ENCODE measurements around the gene PKD1L1. TPM values are rescaled to one million over a fixed set of nuclear protein-coding genes. Genes with fewer than 3 reads are reported as not detected.
A peak's percentile ranks its signal among the peaks of the same experiment; 100 is the strongest.

The PKD1L1 gene
- total RNA-seq, 4 donors from 2014 or later = 0.44 to 8.4 (median 0.82) TPM

DNA sequence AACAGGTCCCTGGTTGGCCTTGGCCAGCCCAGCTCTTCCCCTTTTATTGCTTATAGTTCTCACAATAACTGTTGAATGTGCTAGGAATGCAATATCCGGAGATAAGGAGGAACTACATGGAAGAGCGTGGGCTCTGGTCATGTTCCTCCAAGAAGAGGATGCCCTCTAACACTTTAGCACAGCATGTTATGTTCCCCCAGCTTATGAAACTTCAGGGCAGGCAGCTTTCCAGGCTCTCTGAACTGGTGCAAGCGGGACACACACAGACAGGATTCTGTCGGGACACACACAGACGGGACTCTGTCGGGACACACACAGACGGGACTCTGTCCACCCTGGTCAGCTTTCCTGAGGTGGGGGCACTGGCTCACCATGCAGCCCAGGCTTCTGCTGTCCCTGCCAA lies 141.6 kb downstream of the PKD1L1 start:
- TF ChIP-seq EP300 (IDR thresholded peaks at IDR 0.05) (peak; percentile 69 to 85), CTCF (IDR thresholded peaks at IDR 0.05) (no peak)
- DNase-seq (ENCODE audit: low spot score in 2 of 2) = peak; percentile 28 to 77
- Histone ChIP-seq H3K36me3 (no peaks in the 10 kb centered on the region), H3K4me1 (peaks cover 0 to 24% (median 4%) of the 10 kb centered on the region in 4 donors), H3K27ac (peak overlapping the region in 3 of 4 donors; percentile 19 to 75 (median 44)), H3K9me3 (no peaks in the 10 kb centered on the region), H3K4me3 (peak overlapping the region in 1 of 4 donors; percentile 34), H3K27me3 (no peaks in the 10 kb centered on the region)
- WGBS, 2 donors = 26 to 46% methylated on average over 3 to 7 of the region's 7 CpGs

GRCh38 chr7:47804767-47805545 lies 143.3 kb downstream of the PKD1L1 start:
- TF ChIP-seq EP300 (IDR thresholded peaks at IDR 0.05) = no peak
- no peak for TF ChIP-seq POLR2A (IDR thresholded peaks at IDR 0.05)
- no peak for TF ChIP-seq CTCF (IDR thresholded peaks at IDR 0.05)
- WGBS, 2 donors = 85 to 91% methylated on average over 6 of the region's 6 CpGs
- no peak overlapping the region for H3K4me3 ChIP-seq

DNA sequence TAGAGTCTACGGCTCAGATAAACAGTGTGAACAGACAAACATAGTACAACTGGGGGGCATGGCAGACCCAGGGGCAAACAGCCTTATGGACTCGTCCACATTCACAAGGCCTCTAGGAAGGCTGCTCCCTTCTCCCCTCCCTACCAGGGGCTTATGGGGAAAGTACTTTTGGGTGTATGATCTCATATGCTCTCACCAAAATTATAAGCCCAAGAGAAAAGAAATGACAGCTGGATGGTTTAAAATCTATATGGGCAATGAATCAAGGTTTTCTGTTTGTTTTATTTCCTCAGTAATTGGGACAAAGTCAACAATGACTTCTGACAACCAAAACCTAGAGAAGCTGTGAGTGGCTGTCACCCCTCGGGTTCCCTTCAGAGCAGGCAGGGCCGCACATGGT lies 144.4 kb downstream of the PKD1L1 start:
- H3K9me3 ChIP-seq = no peaks in the 10 kb centered on the region
- H3K4me3 ChIP-seq = no peak overlapping the region
- WGBS, 2 donors = 90 to 96% methylated on average over 4 of the region's 4 CpGs
- no peak overlapping the region for H3K27ac ChIP-seq
- no peak for DNase-seq (ENCODE audit: low spot score in 2 of 2)
- no peaks in the 10 kb centered on the region for H3K27me3 ChIP-seq
- TF ChIP-seq CTCF (IDR thresholded peaks at IDR 0.05) (no peak), EP300 (IDR thresholded peaks at IDR 0.05) (no peak), POLR2A (IDR thresholded peaks at IDR 0.05) (no peak)
- peaks cover 0 to 24% (median 4%) of the 10 kb centered on the region in 4 donors for H3K4me1 ChIP-seq
- H3K36me3 ChIP-seq = no peaks in the 10 kb centered on the region

More at GRCh38 chr7:47804767-47805545, 143.3 kb downstream of the PKD1L1 start:
- peaks cover 0 to 24% (median 4%) of the 10 kb centered on the region in 4 donors for H3K4me1 ChIP-seq
- H3K36me3 ChIP-seq = no peaks in the 10 kb centered on the region
- H3K27ac ChIP-seq = no peak overlapping the region
- H3K27me3 ChIP-seq = no peaks in the 10 kb centered on the region
- DNase-seq (ENCODE audit: low spot score in 2 of 2) = no peak
- no peaks in the 10 kb centered on the region for H3K9me3 ChIP-seq

DNA sequence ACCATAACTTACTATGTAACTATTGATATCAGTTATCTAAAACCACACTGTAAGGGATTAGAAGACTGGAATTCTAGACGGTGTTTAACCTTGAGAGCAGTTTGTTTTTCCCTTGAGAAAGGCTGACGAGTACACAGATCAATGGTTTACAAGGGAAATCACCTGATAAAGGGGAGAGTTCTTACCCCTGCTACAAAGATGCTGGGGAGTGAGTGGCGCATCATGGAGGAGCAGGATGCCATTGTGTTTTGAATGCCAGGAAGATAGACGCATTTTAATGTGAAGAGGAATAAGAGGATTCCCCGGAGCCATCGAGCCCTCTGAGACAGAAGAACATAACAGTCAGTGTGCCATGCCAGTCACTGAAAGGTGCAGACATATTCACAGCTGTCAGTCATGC lies 145.2 kb downstream of the PKD1L1 start:
- 84% methylated on average over 6 of the region's 6 CpGs for WGBS, 2 donors
- no peaks in the 10 kb centered on the region for H3K27me3 ChIP-seq

More for the DNA sequence above, 145.2 kb downstream of the PKD1L1 start:
- Histone ChIP-seq H3K9me3 (no peaks in the 10 kb centered on the region), H3K27ac (no peak overlapping the region), H3K4me1 (peaks cover 0 to 24% (median 4%) of the 10 kb centered on the region in 4 donors), H3K36me3 (no peaks in the 10 kb centered on the region), H3K4me3 (no peak overlapping the region)
- DNase-seq (ENCODE audit: low spot score in 2 of 2) = no peak
- TF ChIP-seq POLR2A (IDR thresholded peaks at IDR 0.05) (no peak), EP300 (IDR thresholded peaks at IDR 0.05) (no peak), CTCF (IDR thresholded peaks at IDR 0.05) (no peak)
